HG02840 (cell line): Measurements from ENCODE around the gene PLEKHN1.

Experiments used
- ATAC-seq: cut with Tn5 transposase; IDR thresholded peaks from one replicate; pipeline ENCODE4 v1.9.1; 2021; ENCODE audit warnings: mild to moderate bottlenecking, moderate library complexity, moderate number of reproducible peaks; ENCODE audit not compliant: unreplicated experiment, low FRiP score

Gene PLEKHN1

DNA sequence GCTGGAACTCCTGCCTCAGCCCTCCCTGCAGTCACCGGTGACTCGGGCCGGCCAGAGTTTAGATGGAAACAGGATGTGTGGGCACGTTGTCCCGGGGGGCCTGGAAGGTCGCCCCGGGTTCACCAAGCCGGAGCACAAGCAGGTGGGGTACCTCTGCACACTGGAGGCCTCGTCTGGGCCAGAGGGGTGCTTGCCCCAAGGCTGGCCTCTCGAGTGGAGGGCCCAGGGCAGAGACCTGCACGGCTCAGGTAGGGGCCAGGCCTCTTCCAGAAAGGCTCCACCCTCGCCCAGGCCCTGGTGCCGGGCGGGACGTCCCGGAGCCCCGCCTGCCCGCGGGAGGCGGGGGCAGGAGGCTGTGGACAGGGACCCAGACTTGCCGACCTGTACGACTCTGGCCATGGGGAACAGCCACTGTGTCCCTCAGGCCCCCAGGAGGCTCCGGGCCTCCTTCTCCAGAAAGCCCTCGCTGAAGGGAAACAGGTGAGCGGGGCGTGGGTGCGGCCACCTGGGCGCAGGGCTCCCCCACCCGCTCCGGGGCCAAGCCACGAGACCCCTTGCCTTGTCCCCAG, at the start of gene PLEKHN1:
Gene PLEKHN1, plus strand, starts transcription at position 348 of the 569 bp plus-strand sequence. Its CDS starts 50 bp downstream, at position 398.
- ATAC-seq: no peak

GRCh38 chr1:917076-917459, 49.2 kb upstream of the PLEKHN1 start:
- ATAC-seq: no peak

DNA sequence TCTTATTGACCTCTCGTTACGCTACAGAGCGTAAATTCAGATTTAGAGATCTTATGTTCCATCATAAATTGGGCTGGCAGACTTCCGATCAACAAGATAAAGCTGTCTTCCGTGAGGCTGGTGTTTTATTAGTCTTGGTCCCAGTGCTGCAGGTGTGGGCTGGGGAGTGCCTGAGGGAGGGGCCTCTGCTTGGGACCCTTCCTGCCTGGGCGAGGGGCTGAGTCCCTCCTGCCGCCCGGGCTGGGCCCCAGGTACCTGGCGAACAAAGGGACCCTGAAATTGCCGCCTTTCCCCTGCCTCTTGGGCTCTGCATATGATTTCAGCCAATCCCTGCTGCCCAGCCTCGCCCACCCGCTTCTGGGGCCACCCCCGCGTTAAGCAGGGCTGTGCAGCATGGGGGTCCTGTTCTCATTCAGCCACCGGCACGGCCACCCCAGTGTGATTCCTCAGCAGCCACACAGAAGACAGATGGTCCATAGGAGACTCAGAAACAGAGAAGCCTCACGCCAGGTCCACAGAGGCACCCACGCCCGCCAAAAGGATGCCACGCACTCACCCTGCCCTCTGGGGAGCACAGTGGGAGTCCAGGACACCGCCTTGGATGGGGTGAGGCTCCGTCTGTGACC, 48.7 kb upstream of the PLEKHN1 start:
- no peak for ATAC-seq

DNA sequence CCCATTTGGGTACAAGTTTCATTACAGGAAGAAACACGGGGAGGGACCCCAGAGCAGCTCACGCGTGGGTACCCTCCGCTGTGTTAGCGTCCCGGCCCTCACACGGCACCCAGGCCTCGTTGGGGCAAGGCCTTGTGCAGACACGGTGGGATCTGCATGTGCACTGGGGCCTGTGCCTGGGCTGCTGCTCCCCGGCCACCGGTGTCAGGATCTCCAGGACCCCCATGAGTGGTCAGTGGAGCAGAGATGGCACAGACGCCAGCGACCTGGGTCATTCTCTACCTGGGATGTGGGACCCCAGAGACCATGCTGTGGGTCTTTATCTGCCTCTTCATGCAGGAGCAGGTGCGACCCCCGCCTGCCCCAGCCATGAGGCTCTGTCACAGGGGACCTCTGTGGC, 47.9 kb upstream of the PLEKHN1 start:
- ATAC-seq: no peak

- ATAC-seq: no peak
These were observed 47.4 kb upstream of the PLEKHN1 start for GRCh38 chr1:918843-919242.

DNA sequence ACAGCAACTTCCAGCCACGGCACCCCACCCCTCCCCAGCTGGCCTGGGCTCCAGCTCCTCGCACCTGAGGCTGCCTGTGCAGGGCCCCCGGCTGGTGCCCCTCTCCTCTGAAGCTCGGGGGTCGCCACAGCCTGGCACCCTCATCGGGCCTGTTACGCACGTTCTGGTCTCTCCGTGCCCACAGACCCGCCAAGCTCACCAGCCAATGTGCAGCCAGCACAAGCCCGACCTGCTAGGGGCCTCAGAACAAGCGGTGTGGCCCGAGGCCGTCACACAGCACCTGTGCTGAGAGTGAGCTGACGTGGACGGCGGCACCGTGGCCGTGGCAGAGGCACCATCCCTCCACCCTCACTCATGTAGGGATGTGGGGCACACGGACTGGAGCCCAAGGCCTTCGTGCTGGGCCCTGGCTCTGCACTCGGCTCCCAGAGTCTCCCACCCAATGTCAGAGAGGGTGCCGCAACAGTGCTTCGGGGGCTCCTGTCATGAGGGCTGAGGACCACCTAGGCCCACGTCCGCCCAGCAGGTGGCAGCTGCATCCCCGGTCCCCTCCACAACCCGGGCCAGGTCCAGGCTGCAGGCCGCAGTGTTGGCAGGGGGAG, 46.9 kb upstream of the PLEKHN1 start:
- ATAC-seq: no peak

- ATAC-seq: no peak
These were observed 46.3 kb upstream of the PLEKHN1 start for GRCh38 chr1:920010-920409.

DNA sequence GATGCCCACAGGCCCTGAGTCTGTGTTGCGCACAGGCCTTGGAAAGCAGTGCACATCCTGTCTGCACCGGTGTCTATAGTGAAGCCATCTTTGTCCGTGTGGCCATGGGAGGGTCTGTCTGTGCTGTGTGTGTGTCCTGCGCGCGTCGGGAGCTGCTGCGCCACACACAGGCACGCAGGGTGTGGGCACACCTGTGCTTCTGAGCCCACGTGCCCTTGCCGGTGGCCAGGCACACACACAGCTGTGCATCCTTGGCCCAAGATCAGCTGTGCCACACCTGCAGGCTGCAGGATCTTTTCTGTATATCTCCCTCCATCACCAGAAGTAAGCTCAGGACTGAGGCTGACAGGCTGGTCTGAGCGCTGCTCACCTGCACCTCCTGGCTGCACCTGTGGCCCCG, 45.8 kb upstream of the PLEKHN1 start:
- ATAC-seq: no peak

- ATAC-seq: no peak
These were observed 45.1 kb upstream of the PLEKHN1 start for GRCh38 chr1:921011-921837.

- ATAC-seq: no peak
These were observed 42.9 kb upstream of the PLEKHN1 start, which contains the start of gene SAMD11 for GRCh38 chr1:923131-923990. TSS of gene SAMD11 (plus strand) at chr1:923923. CDS start at chr1:924432, 509 bp downstream.

DNA sequence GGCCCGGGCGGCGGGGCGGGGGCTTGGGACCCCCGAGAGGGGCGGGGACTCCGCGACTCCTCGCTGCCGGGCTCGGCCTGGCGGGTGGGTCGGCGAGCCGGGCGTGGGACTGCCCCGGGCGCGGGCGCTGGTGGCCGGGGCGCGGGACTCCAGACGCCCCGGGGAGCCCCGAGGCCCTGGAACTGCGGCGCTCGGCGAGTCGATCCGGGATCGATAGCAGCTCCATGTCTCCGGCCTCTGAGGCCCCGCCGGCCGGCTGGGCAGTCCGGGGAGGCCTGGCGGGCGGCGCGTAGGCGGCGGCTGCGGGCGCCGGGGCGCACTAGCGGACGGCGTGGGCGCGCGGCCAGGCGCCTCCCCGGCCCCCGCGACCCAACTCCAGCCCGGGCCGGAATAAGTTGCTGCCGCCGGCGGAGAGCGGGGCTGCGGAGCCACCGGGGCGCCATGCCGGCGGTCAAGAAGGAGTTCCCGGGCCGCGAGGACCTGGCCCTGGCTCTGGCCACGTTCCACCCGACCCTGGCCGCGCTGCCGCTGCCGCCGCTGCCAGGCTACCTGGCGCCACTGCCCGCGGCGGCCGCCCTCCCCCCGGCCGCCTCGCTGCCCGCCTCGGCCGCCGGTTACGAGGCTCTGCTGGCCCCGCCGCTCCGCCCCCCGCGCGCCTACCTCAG, 42.2 kb upstream of the PLEKHN1 start:
- ATAC-seq: no peak

DNA sequence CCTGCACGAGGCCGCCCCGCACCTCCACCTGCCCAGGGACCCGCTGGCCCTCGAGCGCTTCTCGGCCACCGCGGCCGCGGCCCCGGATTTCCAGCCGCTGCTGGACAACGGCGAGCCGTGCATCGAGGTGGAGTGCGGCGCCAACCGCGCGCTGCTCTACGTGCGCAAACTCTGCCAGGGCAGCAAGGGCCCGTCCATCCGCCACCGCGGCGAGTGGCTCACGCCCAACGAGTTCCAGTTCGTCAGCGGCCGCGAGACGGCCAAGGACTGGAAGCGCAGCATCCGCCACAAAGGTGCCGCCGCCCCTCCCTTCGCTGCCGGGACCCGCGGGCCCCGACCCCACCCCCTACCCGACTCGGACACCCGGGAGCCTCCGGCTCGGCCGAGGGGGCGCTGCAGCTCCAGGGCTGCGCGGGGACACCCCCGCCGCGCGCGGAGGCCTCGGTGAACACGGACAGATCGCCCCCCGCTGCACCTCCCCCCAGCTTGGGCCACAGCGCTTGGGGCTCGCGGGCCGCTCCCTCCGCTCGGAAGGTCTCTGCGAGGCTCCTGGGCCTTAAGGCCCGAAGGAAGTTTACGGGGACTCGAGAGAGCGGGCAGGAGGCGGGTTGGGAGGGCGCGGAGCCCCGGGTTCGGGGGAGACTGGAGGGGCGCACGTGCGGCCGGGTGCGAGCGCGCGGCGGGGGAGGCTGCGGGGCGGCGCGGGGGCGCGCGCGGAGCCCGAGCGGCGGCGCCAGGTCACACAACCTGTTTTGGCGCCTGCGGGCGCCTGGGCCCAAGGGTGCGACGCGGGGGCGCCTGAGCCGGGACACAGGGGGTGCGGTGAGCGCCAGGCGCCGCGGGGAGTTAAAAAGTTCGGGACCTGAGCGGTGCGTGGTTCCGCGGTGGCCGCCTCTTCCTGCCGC, 41.4 kb upstream of the PLEKHN1 start:
- ATAC-seq: no peak

- ATAC-seq: no peak
These were observed 40.5 kb upstream of the PLEKHN1 start for GRCh38 chr1:925561-926421.

DNA sequence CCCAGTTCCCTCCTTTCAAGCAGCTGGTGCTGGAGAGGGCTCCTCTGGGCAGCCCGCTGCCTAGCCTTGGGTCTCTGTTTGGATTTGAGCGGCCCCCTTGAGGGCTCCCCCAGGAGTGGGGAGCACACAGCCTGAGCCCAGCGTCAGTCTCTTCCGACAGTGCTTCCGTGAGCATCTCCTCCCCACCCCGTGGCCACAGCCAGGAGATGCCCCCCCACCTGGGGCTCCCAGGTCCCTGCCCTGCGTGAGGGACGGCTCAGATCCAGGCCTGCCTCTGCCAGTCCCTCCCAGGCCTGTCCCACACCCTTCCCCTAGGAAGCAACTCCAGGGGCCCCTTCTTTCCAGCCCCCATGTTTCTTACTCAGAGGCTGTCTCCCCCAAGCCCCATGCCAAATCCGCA, 39.0 kb upstream of the PLEKHN1 start:
- no peak for ATAC-seq

DNA sequence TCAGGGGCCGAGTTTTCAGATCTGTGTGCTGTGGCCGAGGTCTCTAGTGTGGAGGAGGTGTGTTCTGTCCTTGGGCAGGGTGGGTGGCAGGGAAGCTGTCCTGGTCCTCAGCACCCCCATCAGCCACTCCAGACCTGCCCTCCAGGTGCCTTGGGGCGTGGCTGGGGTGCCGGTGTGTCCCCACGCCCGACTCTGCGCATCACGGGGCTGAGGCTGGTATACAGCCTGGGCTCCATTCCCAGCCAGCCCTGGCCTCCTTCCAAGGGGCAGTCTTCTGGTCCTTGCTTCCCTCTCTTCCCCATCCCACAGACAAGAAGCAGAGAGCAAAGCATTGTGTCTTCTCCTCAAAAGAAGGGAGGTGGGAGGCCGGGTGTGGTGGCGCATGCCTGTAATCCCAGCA, 38.5 kb upstream of the PLEKHN1 start:
- ATAC-seq: no peak

GRCh38 chr1:928825-929661, 37.2 kb upstream of the PLEKHN1 start:
- ATAC-seq: no peak
